ENCODE results near the gene VMP1. TPM values are rescaled to one million over a fixed set of nuclear protein-coding genes. Genes with fewer than 3 reads are reported as not detected.
A peak's percentile ranks its signal among the peaks of the same experiment; 100 is the strongest.

VMP1 gene
- polyA plus RNA-seq (2011; rRNA removed): 105 and 186 TPM in 2 replicates
- polyA minus RNA-seq (2011; rRNA and poly(A)+ RNA removed): 276 and 308 TPM in 2 replicates

DNA sequence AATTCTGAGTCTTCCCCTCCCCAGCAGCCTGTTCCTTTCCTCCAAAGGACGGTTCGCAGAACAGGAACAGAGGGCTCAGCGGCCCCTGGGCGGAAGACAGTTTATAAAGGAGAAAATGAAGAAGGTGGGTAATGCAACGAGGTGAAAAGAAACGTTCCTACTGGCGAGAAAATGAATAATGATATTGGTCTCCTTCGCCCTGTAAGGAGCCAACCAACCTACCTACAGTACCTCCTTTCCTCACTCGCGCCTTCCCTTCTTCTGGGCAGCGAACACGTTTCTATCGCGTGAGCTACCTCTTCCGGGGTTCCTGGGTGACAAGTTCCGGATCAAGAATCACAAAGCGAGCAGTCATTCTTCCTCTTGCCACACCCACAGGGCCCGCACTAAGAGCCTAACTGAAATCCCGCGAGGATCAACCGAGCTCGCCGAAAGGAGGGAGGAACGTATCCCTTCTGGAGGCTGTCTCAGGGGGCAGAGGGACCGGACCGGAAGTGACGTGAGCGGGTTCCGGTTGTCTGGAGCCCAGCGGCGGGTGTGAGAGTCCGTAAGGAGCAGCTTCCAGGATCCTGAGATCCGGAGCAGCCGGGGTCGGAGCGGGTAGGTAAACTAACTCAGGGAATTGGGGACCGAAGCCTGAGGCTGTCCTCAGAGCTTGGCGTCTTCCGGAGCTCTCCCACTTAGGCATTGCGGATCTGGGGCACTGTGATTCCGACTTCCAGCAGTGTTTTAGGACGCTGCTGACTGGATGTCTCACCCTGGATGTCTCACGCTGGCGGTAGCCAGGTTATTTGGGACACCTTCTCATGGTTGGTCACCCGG lies at the start of gene VMP1, which contains the start of gene PTRH2:
Gene VMP1 (plus strand): TSS at position 506 of the 822 bp plus-strand sequence. CDS start 23,793 bp downstream, outside the sequence.
Gene PTRH2 (minus strand): TSS at position 282 of the 822 bp plus-strand sequence. CDS start 9,452 bp downstream, outside the sequence.
- peak within 1 kb of the TSS; percentile 62 for H3K4me3 ChIP-seq (ENCODE audit: low read depth, low read length)
- peak; percentile 99 for DNase-seq (ENCODE audit: low read depth)
- CTCF ChIA-PET: interaction anchor here (2.1 kb wide), 1 partner anchor 152 kb away, joined by 5 read pairs; no protein-coding TSS in a partner anchor
- POLR2A ChIA-PET: interaction anchor here (1.0 kb wide), 1 partner anchor 88 kb away, joined by 4 read pairs; the partner anchor contains the start of gene CLTC
- no peaks in the 10 kb centered on the region for H3K36me3 ChIP-seq (ENCODE audit: control insufficient read depth, insufficient read depth, low read length)
- TF ChIP-seq, protein P1, sequence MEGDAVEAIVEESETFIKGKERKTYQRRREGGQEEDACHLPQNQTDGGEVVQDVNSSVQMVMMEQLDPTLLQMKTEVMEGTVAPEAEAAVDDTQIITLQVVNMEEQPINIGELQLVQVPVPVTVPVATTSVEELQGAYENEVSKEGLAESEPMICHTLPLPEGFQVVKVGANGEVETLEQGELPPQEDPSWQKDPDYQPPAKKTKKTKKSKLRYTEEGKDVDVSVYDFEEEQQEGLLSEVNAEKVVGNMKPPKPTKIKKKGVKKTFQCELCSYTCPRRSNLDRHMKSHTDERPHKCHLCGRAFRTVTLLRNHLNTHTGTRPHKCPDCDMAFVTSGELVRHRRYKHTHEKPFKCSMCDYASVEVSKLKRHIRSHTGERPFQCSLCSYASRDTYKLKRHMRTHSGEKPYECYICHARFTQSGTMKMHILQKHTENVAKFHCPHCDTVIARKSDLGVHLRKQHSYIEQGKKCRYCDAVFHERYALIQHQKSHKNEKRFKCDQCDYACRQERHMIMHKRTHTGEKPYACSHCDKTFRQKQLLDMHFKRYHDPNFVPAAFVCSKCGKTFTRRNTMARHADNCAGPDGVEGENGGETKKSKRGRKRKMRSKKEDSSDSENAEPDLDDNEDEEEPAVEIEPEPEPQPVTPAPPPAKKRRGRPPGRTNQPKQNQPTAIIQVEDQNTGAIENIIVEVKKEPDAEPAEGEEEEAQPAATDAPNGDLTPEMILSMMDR (IDR thresholded peaks at IDR 0.05; ENCODE audit: insufficient read depth, low read depth, low read length): no peak
- H3K27me3 ChIP-seq (ENCODE audit: control insufficient read depth, insufficient read depth, low read length): no peaks in the 10 kb centered on the region

DNA sequence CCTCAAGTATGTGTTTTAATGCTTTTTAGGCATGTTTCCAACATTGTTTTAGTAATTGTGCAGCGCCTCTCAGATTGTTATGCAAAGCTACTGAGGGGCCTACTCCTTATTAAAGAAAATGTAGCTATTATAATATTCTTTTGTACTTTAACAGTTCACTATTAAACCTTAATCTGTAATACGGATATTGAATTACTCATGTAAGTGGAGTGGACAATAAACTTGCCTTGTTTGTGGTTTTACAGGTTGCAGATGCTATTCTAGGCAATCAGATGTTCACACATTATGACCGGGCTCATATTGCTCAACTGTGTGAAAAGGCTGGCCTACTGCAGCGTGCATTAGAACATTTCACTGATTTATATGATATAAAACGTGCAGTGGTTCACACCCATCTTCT lies 41.2 kb upstream of the VMP1 start:
- ChIA-PET CTCF (interaction anchor here (1.4 kb wide), 1 partner anchor 46 kb away, joined by 5 read pairs; the partner anchor contains the start of gene CLTC), POLR2A (interaction anchor here (0.5 kb wide), 1 partner anchor 171 kb away, joined by 6 read pairs; no protein-coding TSS in a partner anchor)
- TF ChIP-seq, protein P1 (IDR thresholded peaks at IDR 0.05; ENCODE audit: insufficient read depth, low read depth, low read length): no peak
- Histone ChIP-seq H3K27me3 (ENCODE audit: control insufficient read depth, insufficient read depth, low read length) (no peaks in the 10 kb centered on the region), H3K36me3 (ENCODE audit: control insufficient read depth, insufficient read depth, low read length) (peaks cover 11% of the 10 kb centered on the region), H3K4me3 (ENCODE audit: low read depth, low read length) (no peak overlapping the region)
- DNase-seq (ENCODE audit: low read depth): no peak

DNA sequence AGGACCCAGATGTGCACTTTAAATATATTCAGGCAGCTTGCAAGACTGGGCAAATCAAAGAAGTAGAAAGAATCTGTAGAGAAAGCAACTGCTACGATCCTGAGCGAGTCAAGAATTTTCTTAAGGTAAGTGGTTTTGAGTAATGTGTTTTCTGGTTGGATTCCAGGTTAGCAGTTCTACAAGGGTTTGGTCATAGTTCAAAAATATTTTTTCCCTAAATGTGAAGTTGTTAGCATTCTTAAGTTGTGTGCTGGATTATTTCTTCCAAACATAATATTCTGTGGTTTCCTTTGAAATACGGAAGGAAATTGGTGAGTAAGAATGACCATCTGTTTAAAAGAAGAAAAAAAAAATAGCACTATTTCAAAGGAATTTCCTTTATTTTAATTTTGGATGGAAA lies 38.6 kb upstream of the VMP1 start:
- DNase-seq (ENCODE audit: low read depth): peak; percentile 96
- Histone ChIP-seq H3K27me3 (ENCODE audit: control insufficient read depth, insufficient read depth, low read length) (no peaks in the 10 kb centered on the region), H3K4me3 (ENCODE audit: low read depth, low read length) (no peak overlapping the region), H3K36me3 (ENCODE audit: control insufficient read depth, insufficient read depth, low read length) (peaks cover 9% of the 10 kb centered on the region)
- TF ChIP-seq, protein P1 (IDR thresholded peaks at IDR 0.05; ENCODE audit: insufficient read depth, low read depth, low read length): no peak
- CTCF ChIA-PET: no interaction called here
- POLR2A ChIA-PET: no interaction called here

DNA sequence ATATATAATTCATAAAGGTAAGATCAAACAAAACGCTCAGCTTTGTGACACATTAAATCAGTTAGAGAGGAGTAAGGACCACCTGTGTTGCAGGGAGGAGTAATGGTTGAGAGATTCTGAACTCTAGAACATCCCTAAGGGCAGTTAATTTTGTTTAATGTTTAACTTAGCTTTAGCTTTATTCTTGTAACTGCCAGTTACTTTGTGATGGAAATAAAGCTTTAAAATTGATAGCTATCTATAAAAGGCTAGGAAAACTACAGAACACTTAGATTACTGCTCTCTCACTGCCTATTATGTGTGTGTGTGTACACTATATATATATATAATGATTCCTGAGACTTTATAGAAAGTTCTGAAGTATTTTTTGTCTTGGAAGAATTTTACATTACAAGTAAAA lies 38.0 kb upstream of the VMP1 start:
- Histone ChIP-seq H3K27me3 (ENCODE audit: control insufficient read depth, insufficient read depth, low read length) (no peaks in the 10 kb centered on the region), H3K36me3 (ENCODE audit: control insufficient read depth, insufficient read depth, low read length) (peaks cover 10% of the 10 kb centered on the region), H3K4me3 (ENCODE audit: low read depth, low read length) (no peak overlapping the region)
- DNase-seq (ENCODE audit: low read depth): no peak
- TF ChIP-seq, protein P1 (IDR thresholded peaks at IDR 0.05; ENCODE audit: insufficient read depth, low read depth, low read length): no peak
- ChIA-PET POLR2A (no interaction called here), CTCF (interaction anchor here (0.5 kb wide), 1 partner anchor 351 kb away, joined by 5 read pairs; no protein-coding TSS in a partner anchor)

DNA sequence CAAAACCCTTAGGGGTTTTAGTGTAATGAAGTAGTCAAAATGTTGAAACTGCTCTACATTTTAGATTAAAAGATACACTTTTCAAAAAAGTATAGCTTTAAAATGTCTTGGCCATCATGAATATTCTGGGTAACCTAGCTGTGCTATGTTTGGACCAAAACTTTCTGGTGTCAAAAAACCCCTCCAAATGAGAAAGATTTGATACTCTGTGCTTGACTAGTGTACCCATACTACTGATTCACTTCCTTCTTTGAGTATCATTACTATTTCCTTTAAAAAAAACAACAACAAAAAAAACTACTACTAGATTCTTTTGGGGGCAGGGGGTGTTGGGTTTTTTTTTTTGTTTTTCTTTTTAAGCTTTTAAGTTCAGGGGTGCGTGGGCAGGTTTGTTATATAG lies 37.5 kb upstream of the VMP1 start:
- ChIA-PET CTCF (interaction anchor here (1.6 kb wide), 1 partner anchor 14 kb away, joined by 5 read pairs; no protein-coding TSS in a partner anchor), POLR2A (no interaction called here)
- Histone ChIP-seq H3K27me3 (ENCODE audit: control insufficient read depth, insufficient read depth, low read length) (no peaks in the 10 kb centered on the region), H3K4me3 (ENCODE audit: low read depth, low read length) (no peak overlapping the region), H3K36me3 (ENCODE audit: control insufficient read depth, insufficient read depth, low read length) (peaks cover 7% of the 10 kb centered on the region)
- DNase-seq (ENCODE audit: low read depth): no peak
- TF ChIP-seq, protein P1 (IDR thresholded peaks at IDR 0.05; ENCODE audit: insufficient read depth, low read depth, low read length): no peak
